Colon (tissue), 2 donors: ENCODE results near the gene GMPPA.

ENCODE experiments used
- FAIRE-seq: peaks from 2 replicates; lab custom pipeline; 2012; peaks lifted over from hg19 to GRCh38; lab: Jason Lieb, UNC
- donor health status: control.
- donor health status: control.

The GMPPA gene

DNA sequence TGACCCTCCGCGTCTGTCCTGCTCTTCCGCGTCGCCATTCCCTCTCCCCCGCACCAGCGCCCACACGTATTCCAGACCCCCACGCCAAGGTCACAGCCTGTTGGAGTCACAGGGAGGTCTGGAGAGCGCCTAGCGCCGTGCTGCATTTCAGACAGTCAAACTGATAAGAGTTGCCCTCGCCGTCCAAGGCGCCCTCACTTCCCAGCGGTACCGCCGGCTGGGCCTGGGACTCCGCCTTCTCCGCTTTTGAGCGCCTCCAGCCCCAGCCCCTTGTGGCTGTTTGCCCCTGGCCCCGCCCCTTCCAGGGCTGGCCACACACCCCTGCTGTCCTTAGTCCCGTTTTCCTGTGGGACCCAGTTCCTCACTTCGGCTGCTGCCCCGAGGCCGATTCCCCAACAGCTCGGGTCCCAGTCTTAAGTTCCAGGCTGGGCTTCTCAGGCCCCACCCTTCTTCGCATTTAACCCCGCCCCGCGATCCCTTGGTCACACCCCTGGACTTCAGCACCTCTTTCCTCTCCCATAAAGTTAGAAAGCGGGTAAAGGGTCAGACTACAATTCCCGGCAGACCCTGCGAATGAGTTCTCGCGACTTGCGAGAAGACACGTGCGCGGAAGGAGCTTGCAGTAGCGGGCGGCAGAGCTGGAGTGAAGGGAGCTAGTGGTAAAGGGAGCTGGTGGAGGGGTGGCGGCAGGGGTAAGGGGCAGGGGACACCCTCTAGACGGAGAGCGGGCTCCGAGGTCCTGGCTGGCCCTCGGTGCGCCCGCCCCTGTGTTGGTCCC lies at the start of gene GMPPA:
TSS of gene GMPPA (plus strand) at position 612 of the 778 bp plus-strand sequence. CDS start 1,085 bp downstream, outside the sequence.
- FAIRE-seq = peak; percentile 75

DNA sequence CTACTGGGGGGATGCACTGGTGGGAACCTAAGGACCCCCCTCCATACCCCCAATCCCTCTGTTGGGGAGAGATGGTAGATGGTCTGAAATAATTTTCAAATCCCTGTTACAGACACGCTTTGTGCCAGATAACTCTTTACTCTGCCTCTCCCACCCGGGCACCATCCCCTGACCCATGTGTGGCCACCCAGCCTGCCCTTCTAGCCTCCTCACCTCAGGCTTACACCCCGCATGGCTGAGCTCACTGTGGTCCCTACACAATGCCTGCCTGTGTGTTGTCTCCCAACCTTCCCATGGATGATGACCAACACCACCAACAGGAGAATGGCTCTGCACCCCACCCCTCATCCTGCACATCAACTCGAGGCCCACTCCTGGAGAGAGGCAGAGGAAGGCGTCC lies 49.1 kb upstream of the GMPPA start:
- FAIRE-seq = no peak

DNA sequence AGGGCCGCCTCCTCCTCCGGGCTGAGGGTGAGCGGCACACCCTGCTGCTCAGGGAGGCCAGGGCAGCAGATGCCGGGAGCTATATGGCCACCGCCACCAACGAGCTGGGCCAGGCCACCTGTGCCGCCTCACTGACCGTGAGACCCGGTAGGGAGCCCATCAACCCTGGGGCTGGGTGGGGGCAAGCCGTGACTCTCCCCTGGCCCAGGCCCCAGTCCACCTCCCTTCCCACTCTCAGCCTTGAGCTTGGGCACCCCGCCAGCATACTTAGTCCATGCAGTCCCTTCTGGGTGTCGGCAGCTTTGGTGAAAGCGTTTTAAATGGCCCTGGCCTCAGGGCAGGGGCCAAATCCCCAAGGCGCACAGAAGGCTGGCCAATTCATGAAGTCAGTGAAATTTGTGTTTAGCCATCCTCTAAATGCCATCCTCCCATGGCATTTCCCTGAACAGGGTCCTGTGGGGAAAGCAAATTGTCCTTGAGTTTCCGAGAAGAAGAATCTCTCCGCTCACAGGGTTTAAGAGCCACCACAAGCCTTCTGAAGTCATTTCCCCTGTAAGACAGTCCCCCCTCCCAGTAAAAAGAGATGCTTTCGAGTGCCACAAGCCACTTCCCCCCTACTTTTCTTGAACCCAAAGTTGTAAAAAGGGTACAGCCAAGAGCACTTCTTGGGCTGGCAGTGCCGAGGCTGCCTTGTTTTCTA lies 46.9 kb upstream of the GMPPA start:
- FAIRE-seq = no peak

DNA sequence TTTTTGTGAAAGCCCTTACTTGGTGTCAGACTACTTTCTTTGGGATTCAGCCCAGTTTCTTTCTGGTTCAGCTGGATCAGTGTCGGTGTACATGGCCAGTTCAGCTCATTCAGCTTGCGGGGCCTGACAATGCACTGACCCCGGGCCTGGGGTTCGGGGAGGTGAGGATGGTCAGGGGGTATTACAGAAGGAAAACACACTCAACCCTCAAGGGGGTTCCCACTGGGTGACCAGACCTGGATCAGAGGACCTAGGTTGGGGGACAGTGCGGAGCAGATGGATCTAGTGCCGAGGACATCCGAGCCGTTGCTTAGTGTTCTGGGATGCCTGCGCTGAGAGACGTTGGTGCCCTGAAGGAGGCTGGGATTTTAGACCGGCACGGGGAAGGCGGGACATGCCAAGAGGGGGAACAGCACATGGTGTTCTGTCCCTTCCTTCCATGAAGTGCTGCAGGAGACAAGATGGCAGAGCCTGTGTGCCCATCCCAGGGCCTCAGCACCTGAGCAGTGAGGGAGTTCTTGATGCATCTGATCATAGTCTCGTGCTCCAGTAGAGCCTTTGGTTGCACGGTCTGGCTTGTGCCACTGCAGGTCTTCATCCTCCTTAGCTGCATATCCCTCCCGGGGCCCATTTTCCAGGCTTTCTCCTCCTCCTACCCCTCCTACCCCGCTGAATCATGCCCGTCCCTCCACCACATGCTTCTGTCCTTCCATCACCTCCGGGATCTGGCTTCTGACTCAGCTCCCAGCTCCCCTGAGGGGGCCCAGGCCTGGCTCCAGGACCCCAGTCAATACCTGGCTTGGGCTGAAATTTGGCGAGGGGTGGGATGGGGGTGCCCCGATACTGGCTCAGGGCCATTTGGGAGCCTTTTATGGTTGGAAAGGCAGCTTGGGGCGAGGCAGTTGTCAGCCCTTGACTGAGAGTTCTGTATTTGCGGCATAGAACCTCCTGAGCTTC lies 46.1 kb upstream of the GMPPA start:
- FAIRE-seq = no peak

GRCh38 chr2:219453671-219454590 lies 44.8 kb upstream of the GMPPA start:
- FAIRE-seq = no peak

DNA sequence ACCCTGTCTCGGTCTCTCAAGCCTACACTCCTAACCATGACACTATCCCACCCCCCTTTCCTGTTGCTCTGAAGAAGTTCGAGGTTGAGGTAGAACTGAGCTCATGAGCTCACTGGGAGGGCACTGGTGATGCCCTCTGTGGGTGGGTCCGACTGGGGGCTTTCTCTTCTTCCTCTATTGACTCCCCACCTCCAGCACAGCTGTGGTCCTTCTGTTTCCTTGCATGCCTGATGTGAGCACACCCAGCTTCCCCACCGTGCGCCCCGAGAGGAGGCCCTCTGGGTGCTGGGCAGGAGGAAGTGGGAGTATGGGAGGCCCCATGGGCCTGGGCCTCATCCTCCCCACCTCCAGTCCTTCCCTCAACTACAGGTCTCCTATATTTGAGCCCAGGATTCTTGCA lies 43.1 kb upstream of the GMPPA start:
- no peak for FAIRE-seq

DNA sequence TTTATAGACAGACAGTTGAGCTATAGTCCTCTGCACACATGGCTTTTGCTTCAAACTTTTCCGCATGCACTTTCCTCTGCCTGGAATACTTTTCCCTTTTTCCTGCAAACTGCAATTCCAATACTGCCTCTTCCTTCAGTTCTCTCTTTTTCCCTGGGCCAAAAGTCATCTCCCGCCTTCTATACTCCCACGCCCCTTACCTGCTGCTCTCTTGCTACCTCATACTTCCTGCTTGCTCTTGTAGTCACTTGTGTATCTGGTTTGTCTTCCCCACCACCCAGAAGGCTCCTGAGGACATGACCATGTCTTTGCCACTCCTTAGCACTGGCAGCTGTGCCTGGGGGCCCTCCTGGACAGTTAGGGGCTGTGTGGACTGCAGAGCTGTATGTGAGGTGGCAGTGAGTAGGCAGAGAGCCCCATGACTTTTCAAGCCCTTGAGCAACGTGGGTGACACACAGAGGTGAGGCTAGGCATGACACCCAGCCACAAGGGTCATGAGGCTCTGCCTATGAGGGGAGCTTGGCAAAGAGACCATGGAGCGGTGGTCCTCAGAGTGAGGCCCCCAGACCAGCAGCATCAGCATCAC lies 40.8 kb upstream of the GMPPA start:
- no peak for FAIRE-seq

GRCh38 chr2:219458996-219459395 lies 39.7 kb upstream of the GMPPA start:
- no peak for FAIRE-seq

DNA sequence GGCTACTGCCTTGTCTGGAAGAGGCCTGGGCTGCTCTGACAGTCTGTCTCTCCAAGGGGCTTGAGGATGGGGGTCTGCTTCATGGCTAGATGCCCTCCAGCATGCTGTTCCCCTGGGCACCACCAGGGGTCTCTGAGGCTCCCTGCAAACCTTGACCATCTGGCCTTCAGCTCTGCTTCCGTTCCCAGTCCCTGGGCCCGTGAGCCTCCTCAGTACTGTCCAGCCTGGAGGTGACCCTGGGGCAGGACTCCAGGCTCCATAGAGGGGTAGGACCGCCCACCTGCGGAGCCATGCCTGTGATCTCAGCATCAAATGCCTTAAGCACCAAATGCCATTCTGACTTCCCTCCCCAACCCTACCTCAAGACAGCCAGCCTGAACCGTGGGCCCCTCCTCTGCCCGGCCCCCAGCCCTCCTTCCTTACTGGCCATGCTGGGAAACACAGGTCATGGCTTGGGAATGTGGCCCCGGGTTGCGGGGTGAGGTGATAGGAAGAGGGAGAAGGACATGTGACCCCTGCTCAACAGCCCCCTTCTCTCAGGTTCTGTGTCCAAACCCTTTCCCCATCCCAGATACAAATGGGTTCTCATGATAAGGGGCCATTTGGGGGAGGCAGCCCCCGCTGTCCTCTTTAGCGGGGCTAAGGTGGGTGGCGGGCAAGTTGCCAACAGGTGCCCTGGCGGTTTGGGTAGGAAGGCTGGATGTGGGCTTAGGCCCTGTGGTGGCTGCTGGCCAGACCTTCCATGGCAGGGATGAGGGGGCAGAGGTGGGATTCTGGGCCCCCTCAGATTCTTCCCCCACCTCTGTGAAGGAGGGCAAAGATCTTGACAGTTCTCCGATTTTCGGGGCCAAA lies 39.0 kb upstream of the GMPPA start:
- no peak for FAIRE-seq

GRCh38 chr2:219460424-219460926 lies 38.2 kb upstream of the GMPPA start:
- no peak for FAIRE-seq

DNA sequence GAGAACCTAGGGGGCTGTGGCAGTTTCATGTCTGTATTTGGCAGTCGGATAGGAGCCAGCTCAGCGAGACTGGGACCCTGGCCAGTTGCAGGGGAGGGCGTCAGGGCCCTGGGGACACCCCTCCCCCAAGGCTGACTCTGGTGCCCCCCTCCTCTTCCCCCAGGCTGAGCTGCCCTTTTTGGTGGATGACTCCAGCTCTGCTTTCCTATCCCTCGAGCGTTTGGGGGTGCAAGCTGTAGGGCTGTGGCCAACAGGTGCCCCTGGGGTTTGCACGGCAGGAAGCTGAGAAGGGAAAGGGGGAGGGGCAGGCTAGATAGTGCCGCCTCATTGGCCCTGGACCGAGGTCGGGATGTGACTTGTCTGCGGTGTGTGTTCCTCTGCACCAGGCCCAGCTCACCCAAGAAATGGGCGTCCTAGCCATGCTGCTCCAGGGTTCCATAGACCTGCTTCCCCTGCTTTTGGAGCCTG lies 37.6 kb upstream of the GMPPA start:
- FAIRE-seq = no peak

- no peak for FAIRE-seq
Measured at GRCh38 chr2:219461669-219462068, 37.0 kb upstream of the GMPPA start.

- FAIRE-seq = no peak
Measured at GRCh38 chr2:219462349-219462748, 36.3 kb upstream of the GMPPA start.

- FAIRE-seq = no peak
Measured at GRCh38 chr2:219464286-219465032, 34.2 kb upstream of the GMPPA start.

DNA sequence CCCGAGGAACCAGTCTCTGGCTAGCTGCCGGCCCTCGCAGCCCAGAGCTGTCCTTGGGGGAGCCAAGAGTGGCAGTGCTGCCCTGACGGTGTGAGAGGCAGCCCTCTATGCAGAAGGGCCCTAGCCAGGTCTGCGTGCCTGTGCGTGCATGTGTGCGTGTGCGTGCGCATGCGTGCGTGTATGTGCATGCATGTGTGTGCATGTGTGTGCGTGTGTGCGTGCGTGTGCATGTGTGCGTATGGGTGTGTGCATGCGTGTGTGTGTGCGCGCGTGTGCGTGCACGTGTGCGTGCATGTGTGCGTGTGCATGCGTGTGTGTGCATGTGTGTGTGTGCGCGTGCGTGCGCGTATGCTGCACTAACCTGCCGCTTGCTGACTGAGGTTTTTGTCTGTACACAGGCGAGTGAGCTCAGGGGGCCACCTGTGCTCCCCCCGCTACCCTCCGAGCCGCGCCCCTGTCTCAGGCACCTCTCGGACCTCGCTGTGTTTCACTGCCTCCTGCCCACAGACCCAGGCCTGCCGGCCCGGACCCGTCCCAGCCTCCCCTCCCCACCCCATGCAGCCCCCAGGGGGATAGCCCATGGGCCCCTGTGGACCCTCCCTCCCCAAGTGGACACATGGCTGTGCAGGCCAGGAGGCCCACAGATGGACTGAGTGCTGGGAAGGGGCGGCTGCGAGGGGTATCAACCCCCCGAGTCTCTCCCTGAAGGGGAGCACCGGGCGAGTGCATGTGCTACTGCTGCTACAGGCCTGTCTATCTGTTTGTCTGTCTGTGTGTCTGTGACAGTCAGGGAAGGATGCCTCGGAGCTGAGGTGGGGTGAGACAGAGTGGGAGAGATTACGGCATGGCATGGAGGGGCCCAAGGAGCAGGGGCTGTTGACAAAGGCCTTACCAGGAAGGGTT lies 32.8 kb upstream of the GMPPA start:
- no peak for FAIRE-seq

DNA sequence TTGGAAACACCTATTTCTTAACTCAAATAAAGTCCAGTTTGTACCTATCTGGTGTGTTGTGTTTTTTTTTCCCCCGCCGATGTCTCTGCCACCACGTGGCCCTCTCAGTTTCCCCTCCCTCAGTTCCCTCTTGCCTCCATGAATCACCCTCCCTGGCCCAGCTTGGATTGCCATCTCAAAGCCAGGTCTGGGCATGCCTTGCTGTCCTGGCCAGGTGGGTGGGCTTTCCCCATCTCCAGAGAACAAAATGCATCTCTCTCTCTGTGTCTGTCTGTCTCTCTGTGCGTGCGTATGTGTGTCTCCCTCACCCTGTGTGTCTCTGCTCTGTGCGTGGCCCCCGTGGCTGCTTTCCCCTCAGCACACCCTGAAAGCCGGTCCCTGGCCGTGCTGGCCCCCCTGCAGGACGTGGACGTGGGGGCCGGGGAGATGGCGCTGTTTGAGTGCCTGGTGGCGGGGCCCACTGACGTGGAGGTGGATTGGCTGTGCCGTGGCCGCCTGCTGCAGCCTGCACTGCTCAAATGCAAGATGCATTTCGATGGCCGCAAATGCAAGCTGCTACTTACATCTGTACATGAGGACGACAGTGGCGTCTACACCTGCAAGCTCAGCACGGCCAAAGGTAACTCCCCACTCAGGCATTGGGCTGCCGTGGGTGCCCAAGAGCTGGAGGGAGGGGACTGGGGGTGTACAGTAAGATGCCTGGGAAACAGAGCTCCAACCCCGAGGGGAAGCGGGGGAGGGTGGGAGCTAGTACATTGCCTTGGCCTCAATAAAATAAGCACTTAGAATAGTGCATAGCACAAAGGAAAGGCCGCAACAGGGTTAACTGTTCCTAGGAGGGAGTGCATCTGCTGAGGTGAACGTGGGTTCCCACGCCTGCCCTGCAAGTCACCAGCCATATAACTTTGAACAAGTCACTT lies 31.6 kb upstream of the GMPPA start:
- no peak for FAIRE-seq

DNA sequence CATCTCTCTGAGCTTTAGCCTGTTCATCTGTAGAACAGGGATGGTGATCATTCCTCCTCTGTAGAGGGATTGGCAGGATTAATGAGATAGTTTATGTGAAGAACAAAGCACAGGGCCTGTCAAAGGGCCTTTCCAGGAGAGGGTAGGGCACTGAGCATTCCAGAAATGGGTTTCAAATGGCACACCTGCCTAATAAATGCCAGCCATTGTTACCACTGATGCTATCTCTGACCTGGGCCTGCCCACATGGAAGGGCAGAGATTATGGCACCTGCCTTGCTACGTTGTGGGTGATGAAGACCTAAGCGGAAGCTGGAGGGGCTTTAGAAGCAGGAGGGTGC lies 31.0 kb upstream of the GMPPA start:
- no peak for FAIRE-seq
